ENCODE data around the gene CSK. TPM values are rescaled to one million over a fixed set of nuclear protein-coding genes. Genes with fewer than 3 reads are reported as not detected.

Gene CSK
- total RNA-seq, 1 donor from 2014 or later: 65.6 TPM

DNA sequence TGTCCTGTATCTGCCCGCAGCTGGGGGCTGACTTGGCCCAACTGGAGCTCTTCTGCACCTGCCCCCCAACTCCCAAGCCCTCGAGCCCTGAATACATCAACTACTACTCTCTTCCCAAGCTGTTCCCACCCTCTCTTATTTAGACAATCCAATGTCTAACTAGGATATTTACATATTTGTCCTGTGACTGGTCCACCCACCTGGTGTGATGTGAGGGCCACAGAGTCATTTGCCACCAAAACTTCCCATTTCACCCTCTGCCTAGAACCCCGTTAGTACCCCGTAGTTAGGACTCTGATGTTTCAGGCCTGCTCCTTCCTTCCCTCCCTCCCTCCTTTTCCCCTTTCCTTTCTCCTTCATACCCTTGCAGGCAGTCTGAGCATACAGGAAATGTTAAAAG, 50.9 kb downstream of the CSK start:
- Histone ChIP-seq H3K27me3 (peaks cover 11% of the 10 kb centered on the region), H3K9me3 (no peaks in the 10 kb centered on the region), H3K4me3 (no peak overlapping the region), H3K4me1 (no peaks in the 10 kb centered on the region), H3K36me3 (peaks cover 4% of the 10 kb centered on the region), H3K27ac (no peak overlapping the region)
- ATAC-seq: no peak
- intact Hi-C loops (cut with DNase I): no loop called here
- no peak for DNase-seq
- TF ChIP-seq, protein P1, sequence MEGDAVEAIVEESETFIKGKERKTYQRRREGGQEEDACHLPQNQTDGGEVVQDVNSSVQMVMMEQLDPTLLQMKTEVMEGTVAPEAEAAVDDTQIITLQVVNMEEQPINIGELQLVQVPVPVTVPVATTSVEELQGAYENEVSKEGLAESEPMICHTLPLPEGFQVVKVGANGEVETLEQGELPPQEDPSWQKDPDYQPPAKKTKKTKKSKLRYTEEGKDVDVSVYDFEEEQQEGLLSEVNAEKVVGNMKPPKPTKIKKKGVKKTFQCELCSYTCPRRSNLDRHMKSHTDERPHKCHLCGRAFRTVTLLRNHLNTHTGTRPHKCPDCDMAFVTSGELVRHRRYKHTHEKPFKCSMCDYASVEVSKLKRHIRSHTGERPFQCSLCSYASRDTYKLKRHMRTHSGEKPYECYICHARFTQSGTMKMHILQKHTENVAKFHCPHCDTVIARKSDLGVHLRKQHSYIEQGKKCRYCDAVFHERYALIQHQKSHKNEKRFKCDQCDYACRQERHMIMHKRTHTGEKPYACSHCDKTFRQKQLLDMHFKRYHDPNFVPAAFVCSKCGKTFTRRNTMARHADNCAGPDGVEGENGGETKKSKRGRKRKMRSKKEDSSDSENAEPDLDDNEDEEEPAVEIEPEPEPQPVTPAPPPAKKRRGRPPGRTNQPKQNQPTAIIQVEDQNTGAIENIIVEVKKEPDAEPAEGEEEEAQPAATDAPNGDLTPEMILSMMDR (IDR thresholded peaks at IDR 0.05): no peak

DNA sequence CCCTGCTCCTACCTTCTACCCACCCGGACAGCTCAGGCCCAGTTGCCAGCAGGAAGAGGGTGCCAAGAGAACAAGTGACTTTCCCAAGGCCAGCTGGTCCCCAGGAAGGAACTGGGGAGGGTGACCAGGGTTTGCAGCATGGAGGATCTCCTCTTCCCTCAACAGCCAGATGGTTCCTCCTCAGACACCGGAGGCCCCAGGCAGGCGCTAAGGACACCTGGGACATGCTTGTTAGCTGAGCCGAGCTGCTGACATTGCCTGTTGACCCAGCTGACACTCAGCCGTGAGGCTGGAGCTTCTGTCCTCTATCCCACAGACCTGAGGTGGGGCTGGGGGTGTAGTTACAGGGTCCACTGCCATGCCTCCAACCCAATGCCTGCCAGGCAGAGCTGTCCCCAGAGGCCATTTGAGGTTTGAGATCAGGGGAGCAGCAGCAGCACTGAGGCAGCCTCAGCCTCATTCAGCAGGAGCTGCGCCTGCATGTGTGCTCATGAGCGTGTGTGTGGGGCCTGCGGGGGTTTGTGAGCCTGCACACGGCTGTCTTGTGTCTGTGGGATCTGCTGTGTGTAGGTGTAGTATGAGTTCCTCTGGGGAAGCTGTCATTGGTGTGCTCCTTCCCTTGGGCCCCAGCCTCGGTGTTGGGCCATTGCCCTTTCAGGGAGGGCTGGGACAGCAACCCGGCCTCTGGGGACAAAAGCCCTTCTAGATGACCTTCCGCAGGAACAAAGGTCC, 51.7 kb downstream of the CSK start:
- no peak overlapping the region for H3K27ac ChIP-seq
- ATAC-seq: no peak
- H3K4me3 ChIP-seq: no peak overlapping the region
- peaks cover 10% of the 10 kb centered on the region for H3K36me3 ChIP-seq
- TF ChIP-seq, protein P1 (IDR thresholded peaks at IDR 0.05): no peak
- H3K4me1 ChIP-seq: no peaks in the 10 kb centered on the region
- H3K27me3 ChIP-seq: peaks cover 5% of the 10 kb centered on the region
- no peak for DNase-seq
- no peaks in the 10 kb centered on the region for H3K9me3 ChIP-seq
- intact Hi-C loops (cut with DNase I): no loop called here

DNA sequence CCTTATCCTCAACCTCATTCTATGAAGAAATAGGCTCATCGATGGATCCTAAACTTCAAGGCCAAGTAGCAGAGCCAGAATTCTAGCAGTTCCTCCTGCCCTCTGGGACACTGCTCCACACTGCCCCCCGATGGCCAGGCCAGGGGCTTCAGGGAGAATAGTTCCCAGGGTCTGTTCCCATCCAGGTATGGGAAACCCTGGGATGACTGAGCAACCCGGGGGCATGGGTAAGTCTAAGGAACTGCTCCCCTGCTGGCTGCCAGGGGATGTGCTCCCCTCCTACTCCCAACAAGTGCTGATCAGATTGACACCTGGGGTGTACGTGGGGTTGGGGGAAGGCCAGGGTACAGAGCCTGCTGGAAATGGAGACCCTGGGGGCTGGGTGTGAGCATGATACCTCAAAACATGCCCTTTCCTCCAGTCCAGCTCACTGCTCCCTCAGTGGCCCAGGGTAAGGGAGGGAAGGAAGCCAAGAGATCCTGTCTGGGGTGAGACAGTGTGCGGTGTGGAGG, 53.5 kb downstream of the CSK start:
- intact Hi-C loops (cut with DNase I): no loop called here
- H3K4me1 ChIP-seq: no peaks in the 10 kb centered on the region
- H3K27me3 ChIP-seq: no peaks in the 10 kb centered on the region
- DNase-seq (peak; percentile 82), ATAC-seq (peak; percentile 78)
- TF ChIP-seq, protein P1 (IDR thresholded peaks at IDR 0.05): peak; percentile 68
- H3K27ac ChIP-seq: no peak overlapping the region
- peaks cover 15% of the 10 kb centered on the region for H3K36me3 ChIP-seq
- no peaks in the 10 kb centered on the region for H3K9me3 ChIP-seq
- no peak overlapping the region for H3K4me3 ChIP-seq

DNA sequence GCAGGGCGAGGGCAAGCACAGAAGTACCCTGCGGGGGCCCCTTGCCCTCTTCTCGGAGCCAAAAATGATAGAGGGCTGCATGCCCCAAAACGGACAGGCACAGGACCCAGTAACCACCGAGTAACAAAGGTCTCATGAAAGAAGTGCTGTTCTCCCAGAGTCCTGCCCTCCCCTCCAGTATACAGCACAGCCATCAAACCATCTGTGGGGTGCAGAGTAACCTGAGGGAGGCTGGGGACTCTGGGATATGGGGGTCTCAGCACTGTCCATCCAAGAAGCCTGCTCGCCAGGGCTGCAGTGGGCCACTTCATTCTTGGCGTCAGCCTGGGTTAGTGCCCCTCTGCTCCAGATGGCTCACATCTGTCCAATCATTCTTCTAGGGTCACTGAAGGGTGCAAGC, 55.0 kb downstream of the CSK start:
- DNase-seq (no peak), ATAC-seq (no peak)
- peaks cover 3% of the 10 kb centered on the region for H3K4me1 ChIP-seq
- TF ChIP-seq, protein P1 (IDR thresholded peaks at IDR 0.05): no peak
- H3K36me3 ChIP-seq: peaks cover 15% of the 10 kb centered on the region
- no peak overlapping the region for H3K4me3 ChIP-seq
- H3K27ac ChIP-seq: no peak overlapping the region
- intact Hi-C loops (cut with DNase I): no loop called here
- H3K27me3 ChIP-seq: no peaks in the 10 kb centered on the region
- no peaks in the 10 kb centered on the region for H3K9me3 ChIP-seq

DNA sequence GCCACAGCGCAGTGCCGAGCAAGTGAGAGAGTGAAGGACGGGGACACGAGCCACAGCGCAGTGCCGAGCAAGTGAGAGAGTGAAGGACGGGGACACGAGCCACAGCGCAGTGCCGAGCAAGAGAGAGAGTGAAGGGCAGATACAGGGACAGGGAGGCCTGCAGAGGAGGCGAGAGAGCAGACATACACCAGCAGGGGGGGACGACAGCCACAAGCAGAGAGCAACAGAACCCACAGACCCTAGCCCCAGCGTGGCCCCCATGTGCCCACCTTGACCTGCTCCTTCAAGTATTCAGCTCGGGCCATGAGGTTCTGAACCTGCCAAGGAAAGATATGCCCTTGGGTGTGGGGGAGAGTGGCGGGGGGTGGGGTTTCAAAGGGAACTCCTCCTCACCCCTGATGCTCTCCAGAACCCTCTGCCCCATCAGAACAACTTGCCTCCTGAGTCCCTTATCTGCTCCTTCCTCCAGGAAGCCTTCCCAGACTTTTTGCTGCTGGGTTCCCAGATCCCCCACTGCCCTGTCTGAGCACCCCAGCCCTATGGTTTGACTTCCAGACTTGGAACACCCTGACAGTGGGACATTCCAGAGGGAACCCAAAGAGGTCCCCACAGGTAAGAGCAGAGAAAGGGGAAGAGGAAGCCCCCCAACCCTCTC, 55.7 kb downstream of the CSK start:
- no peak for ATAC-seq
- TF ChIP-seq, protein P1 (IDR thresholded peaks at IDR 0.05): no peak
- Histone ChIP-seq H3K36me3 (peaks cover 15% of the 10 kb centered on the region), H3K4me1 (peaks cover 9% of the 10 kb centered on the region), H3K4me3 (no peak overlapping the region), H3K27me3 (no peaks in the 10 kb centered on the region), H3K27ac (no peak overlapping the region), H3K9me3 (no peaks in the 10 kb centered on the region)
- no peak for DNase-seq
- intact Hi-C loops (cut with DNase I): no loop called here
